HG02759 (cell line): ENCODE data around the gene CPT1C.

ENCODE experiments used
- ATAC-seq: cut with Tn5 transposase; IDR thresholded peaks from one replicate; pipeline ENCODE4 v1.9.1; 2021; ENCODE audit warnings: mild to moderate bottlenecking, moderate library complexity; ENCODE audit not compliant: unreplicated experiment

The CPT1C gene

DNA sequence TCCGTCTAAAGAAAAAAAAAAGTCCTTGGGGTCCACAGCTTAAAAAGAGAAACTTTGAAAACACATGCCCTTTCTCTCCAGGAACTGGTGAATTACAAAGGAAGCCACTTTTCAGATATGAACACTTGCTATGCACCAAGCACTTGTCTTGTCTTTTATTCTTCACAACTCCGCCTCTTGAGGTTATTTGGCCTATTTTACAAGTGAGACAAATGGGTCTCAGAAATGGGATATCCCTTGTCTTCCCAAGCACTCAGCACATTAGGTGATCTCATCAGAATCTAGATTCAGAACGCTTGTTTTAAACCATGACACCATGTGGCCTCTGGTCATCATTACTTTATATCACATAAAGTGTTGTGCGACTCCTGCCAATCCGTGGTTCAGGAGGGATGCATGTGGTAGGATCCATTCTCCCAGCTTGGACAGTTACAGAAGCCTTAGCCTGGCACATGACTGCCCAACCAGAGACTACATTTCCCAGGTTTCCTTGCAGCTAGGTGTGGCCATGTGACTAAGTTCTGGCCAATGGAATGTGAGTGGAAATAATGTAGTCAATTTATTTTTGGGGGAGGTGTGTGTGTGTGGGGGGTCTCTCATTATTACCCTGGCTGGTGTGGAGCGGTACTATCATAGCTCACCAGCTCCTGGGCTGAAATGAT lies 58.3 kb downstream of the CPT1C start:
- ATAC-seq = no peak

DNA sequence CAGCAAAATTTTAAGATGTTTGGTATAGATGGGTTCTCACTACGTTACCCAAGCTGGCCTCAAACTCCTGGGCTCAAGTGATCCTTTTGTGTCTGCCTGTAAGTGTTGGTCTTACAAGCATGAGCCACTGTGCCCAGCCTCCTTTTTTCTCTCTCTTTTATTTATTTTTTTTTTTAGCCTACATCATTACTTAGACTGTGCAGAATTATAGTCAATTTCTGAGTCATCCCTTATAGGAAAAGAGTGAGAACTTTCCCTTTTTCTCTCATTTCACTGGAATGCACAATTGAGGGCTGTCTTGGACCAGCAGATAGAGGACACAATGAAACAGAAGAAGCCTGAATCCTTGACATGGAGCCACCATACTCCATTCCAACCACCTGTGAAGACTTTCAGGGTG lies 58.9 kb downstream of the CPT1C start:
- no peak for ATAC-seq

DNA sequence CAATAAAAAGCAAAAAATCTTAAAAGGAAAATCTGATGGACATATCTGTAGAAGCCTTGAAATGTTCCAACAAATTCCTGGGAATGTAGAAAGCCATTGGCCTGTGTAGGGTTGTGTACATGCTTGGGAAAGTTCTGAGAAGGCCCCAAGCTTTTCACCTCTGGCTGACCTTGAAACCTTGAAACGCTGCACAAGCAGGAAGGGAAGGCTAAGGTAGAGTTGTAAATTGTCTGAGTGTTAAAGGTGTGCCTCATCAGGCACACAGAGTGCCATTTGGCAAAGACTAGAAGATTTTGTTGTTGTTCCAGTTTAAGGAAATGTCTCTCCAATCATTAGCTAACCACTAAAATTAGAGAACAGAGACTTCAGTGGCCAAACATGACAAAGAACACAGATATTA lies 61.8 kb downstream of the CPT1C start:
- ATAC-seq = no peak

DNA sequence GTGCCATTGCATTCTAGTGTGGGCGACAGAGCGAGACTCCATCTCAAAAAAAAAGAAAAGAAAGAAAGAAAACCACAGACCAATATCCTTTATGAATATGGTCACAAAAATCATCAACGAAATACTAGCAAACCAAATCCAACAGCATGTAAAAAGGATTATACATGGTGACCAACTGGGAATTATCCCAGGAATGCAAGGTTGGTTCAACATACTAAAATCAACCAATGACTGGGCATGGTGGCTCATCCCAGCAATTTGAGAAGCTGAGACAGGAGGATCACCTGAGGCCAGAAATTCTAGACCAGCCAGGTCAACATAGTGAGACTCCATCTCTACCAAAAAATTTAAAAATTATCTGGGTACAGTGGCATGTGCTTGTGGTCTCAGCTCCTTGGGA lies 65.0 kb downstream of the CPT1C start:
- ATAC-seq = no peak

DNA sequence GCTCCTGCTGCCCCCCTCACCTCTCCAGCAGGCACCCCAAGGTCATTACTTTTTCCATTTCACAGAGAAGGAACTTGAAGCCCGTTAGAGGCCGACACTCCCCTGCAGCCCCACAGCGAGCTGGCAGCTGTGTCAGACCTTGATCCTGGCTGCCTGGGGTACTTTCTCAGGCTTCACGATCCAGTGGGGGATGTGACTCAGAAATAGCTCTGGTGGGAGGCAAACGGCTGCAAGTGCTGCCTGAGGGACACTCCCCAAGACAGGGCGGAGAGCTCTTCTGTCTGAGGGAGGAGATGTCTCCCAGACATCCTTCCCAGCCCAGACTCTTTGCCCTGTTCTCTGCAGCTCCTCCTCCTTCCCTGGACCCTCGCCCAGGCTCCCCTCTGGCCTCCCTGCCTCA lies 67.4 kb downstream of the CPT1C start:
- no peak for ATAC-seq

DNA sequence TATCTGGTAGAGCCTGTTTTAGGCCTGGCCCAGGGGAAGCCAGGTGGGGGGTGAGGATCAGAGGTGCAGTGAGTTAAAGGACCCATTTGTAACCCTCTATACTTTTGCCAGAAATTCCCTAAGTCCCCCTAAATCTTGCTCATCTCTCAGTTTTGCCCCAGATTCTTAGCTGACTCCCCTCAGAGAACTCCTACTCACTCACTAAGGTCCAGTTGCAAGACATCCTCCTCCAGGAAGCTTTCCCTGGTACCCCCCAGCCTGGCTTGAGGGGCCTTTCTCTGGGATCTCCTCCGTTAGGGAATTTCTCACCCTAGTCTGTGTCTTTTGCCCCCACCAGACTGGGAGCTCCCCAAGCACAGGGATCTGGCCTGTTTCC lies 70.3 kb downstream of the CPT1C start:
- ATAC-seq = no peak

DNA sequence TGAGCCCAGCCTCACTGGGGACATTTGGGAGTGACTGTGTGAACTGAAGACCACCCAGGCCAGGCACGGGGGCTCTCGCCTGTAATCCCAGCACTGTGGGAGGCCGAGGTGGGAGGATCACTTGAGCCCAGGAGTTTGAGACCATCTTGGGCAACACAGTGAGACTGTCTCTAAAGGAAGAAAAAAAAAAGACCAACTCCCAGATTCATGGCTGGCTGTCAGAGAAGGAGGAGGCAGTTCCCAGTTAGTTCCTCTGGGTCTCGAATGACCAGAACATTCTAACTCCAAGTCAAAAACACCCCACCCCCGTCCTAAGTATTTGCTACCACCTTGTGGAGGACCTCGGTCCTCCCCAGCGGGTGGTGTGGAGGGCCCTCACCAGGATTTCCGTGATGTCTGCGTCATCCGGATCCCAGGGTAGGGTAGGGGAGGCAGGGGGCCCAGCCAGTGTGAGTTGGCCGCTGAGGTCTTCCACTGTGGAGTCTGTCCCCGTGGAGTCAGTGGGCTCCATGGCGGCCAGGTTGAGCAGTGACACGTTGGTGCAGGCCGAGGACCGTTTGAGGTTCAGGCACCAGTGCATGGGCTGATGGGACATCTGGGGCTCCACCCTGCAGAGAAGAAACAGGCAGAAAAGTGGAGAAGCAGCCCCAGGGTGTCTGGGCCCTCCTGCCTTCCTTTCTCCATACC lies 70.9 kb downstream of the CPT1C start:
- no peak for ATAC-seq

DNA sequence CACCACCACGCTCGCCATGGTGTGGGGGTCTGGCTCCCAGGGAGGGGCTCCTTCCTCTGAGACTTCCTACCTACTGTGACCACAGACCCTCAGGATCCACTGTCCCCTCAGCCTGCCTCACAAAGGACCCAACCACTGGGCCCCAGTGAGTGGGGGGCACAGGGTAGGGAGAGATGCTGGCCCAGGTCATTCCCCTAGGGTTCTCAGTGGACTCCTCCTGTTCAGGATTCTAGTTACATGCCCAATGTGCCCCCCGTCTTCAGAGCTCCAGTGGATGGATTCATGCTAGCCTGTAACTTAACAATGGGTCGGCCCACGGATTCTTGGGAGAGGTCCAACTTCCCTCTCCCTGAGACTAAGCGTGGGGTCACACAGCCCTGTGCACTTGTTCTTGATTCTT lies 72.3 kb downstream of the CPT1C start, which contains the start of gene TSKS:
TSS of gene TSKS (minus strand) at position 77 of the 400 bp plus-strand sequence. CDS start at position 18, 59 bp downstream.
- ATAC-seq = no peak
